Neural cell (in vitro differentiated cells): ENCODE data around the gene ZNF860. TPM values are rescaled to one million over a fixed set of nuclear protein-coding genes. Genes with fewer than 3 reads are reported as not detected.

Source experiments
- H2AFZ ChIP-seq: fragments of 200-600, 300-800 bp; sonication (generic), shearing (Covaris generic); 2 replicates; pipeline ENCODE4 v1.6.0; 2014; ENCODE audit warnings: low read depth, mild to moderate bottlenecking, antibody characterized with exemption, low read length, moderate library complexity
- H3F3A ChIP-seq: fragments of 200-600 bp; shearing (Covaris generic); 2 replicates; pipeline ENCODE4 v1.6.1; 2016; ENCODE audit warnings: mild to moderate bottlenecking, moderate library complexity, mixed read lengths, antibody characterized with exemption, low read length; ENCODE audit not compliant: insufficient read depth, poor library complexity, severe bottlenecking
- H3K27ac ChIP-seq: fragments of 200-600, 300-800 bp; sonication (generic), shearing (Covaris generic); 2 replicates; pipeline ENCODE4 v1.5.1; 2014; ENCODE audit warnings: mild to moderate bottlenecking, low read length, moderate library complexity
- H3K27me3 ChIP-seq: fragments of 300-800, 200-600 bp; sonication (generic), shearing (Covaris generic); 2 replicates; pipeline ENCODE4 v1.6.0; 2014; ENCODE audit warnings: mild to moderate bottlenecking, low read depth, low read length, moderate library complexity; ENCODE audit not compliant: insufficient read depth
- H3K36me3 ChIP-seq: fragments of 300-800, 200-600 bp; sonication (generic), shearing (Covaris generic); 2 replicates; pipeline ENCODE4 v1.5.1; 2014; ENCODE audit warnings: mild to moderate bottlenecking, antibody characterized with exemption, low read length, moderate library complexity; ENCODE audit not compliant: insufficient read depth
- H3K4me2 ChIP-seq: fragments of 300-800, 200-600 bp; sonication (generic), shearing (Covaris generic); 2 replicates; pipeline ENCODE4 v1.6.0; 2014; ENCODE audit warnings: mild to moderate bottlenecking, low read length
- H3K4me3 ChIP-seq: fragments of 300-800, 200-600 bp; sonication (generic), shearing (Covaris generic); 2 replicates; pipeline ENCODE4 v1.5.1; 2014; ENCODE audit warnings: mild to moderate bottlenecking, low read length, moderate library complexity
- H3K79me2 ChIP-seq: fragments of 200-600 bp; shearing (Covaris generic); replicated peaks from 2 replicates; pipeline ENCODE4 v1.6.0; 2014; ENCODE audit warnings: mild to moderate bottlenecking, low read length, moderate library complexity; ENCODE audit not compliant: insufficient read depth
- H3K9ac ChIP-seq: fragments of 300-800, 200-600 bp; sonication (generic), shearing (Covaris generic); 2 replicates; pipeline ENCODE4 v1.6.1; 2016; ENCODE audit warnings: mild to moderate bottlenecking, low read length, mixed read lengths
- H3K9me2 ChIP-seq: fragments of 200-600 bp; shearing (Covaris generic); 2 replicates; pipeline ENCODE4 v1.6.1; 2016; ENCODE audit warnings: mild to moderate bottlenecking, low read length, mixed read lengths; ENCODE audit not compliant: insufficient read depth
- H3K9me3 ChIP-seq: fragments of 200-600, 300-800 bp; sonication (generic), shearing (Covaris generic); 2 replicates; pipeline ENCODE4 v1.6.1; 2016; ENCODE audit warnings: mild to moderate bottlenecking, mixed run types, low read length, moderate library complexity, mixed read lengths
- H4K20me1 ChIP-seq: fragments of 200-600 bp; shearing (Covaris generic); 2 replicates; pipeline ENCODE4 v1.6.1; 2016; ENCODE audit warnings: mild to moderate bottlenecking, mixed run types; ENCODE audit not compliant: insufficient read depth
- CTCF ChIP-seq: fragments of 450-650 bp; IDR thresholded peaks from 2 replicates; pipeline ENCODE4 v1.5.1; 2014; ENCODE audit warnings: antibody characterized with exemption, mild to moderate bottlenecking, moderate library complexity; ENCODE audit not compliant: poor library complexity, severe bottlenecking
- EP300 ChIP-seq: fragments of 450-650 bp; conservative IDR thresholded peaks from 2 replicates; pipeline ENCODE4 v1.6.1; 2014; ENCODE audit warnings: antibody characterized with exemption, mild to moderate bottlenecking, moderate library complexity; ENCODE audit not compliant: poor library complexity, severe bottlenecking
- EZH2 ChIP-seq: fragments of 200-600, 300-800 bp; shearing (Covaris generic), sonication (generic); IDR thresholded peaks from 2 replicates; pipeline ENCODE4 v1.6.1; 2014; ENCODE audit warnings: antibody characterized with exemption, low read length, borderline replicate concordance, mild to moderate bottlenecking; ENCODE audit not compliant: insufficient read depth, poor library complexity, severe bottlenecking
- MXI1 ChIP-seq: fragments of 450-650 bp; conservative IDR thresholded peaks from 2 replicates; pipeline ENCODE4 v1.6.1; 2014; ENCODE audit warnings: antibody characterized with exemption, mild to moderate bottlenecking; ENCODE audit not compliant: poor library complexity, severe bottlenecking
- POLR2AphosphoS5 ChIP-seq: IDR thresholded peaks from 2 replicates; pipeline ENCODE4 v1.6.1; 2012
- RAD21 ChIP-seq: fragments of 450-650 bp; conservative IDR thresholded peaks from 2 replicates; pipeline ENCODE4 v1.6.1; 2014; ENCODE audit warnings: antibody characterized with exemption, mild to moderate bottlenecking, moderate library complexity
- REST ChIP-seq: IDR thresholded peaks from 2 replicates; pipeline ENCODE4 v1.6.1; 2012; ENCODE audit warnings: borderline replicate concordance
- SMC3 ChIP-seq: fragments of 450-650 bp; conservative IDR thresholded peaks from 2 replicates; pipeline ENCODE4 v1.6.1; 2014; ENCODE audit warnings: antibody characterized with exemption, mild to moderate bottlenecking, moderate library complexity; ENCODE audit not compliant: poor library complexity
- TAF1 ChIP-seq: IDR thresholded peaks from 2 replicates; pipeline ENCODE4 v1.6.1; 2012; ENCODE audit warnings: low read depth
- polyA plus RNA-seq: library from polyadenylated mRNA; depleted of rRNA; stranded (reverse); fragments of >200 nt; gene quantifications from 2 replicates; pipeline ENCODE4 v1.2.3, GENCODE V29; 2014

Gene ZNF860
- polyA plus RNA-seq, 1 donor from 2014 or later: 1.2 TPM

- Histone ChIP-seq H2AFZ (no peak overlapping the region), H3K79me2 (no peaks in the 10 kb centered on the region), H3K9me2 (no peaks in the 10 kb centered on the region), H3K9me3 (no peaks in the 10 kb centered on the region), H3K27ac (no peak overlapping the region), H3K27me3 (no peaks in the 10 kb centered on the region), H3K4me2 (no peak overlapping the region), H3K36me3 (no peaks in the 10 kb centered on the region), H4K20me1 (no peaks in the 10 kb centered on the region), H3K9ac (no peak overlapping the region), H3F3A (no peaks in the 10 kb centered on the region), H3K4me3 (no peak overlapping the region)
- no peak for TF ChIP-seq EZH2
- no peak for TF ChIP-seq TAF1
- TF ChIP-seq SMC3: no peak
- TF ChIP-seq POLR2AphosphoS5: no peak
- no peak for TF ChIP-seq MXI1
- TF ChIP-seq RAD21: no peak
- TF ChIP-seq EP300: no peak
- no peak for TF ChIP-seq REST
- TF ChIP-seq CTCF: no peak
Observed at GRCh38 chr3:31947162-31947561, 34.4 kb upstream of the ZNF860 start.

- Histone ChIP-seq H3K9me3 (no peaks in the 10 kb centered on the region), H3K9me2 (no peaks in the 10 kb centered on the region), H2AFZ (no peak overlapping the region), H4K20me1 (no peaks in the 10 kb centered on the region), H3K79me2 (no peaks in the 10 kb centered on the region), H3F3A (no peaks in the 10 kb centered on the region), H3K36me3 (no peaks in the 10 kb centered on the region), H3K4me2 (no peak overlapping the region), H3K27ac (no peak overlapping the region), H3K9ac (no peak overlapping the region), H3K4me3 (no peak overlapping the region), H3K27me3 (no peaks in the 10 kb centered on the region)
- TF ChIP-seq EZH2: no peak
- TF ChIP-seq SMC3: no peak
- TF ChIP-seq EP300: no peak
- no peak for TF ChIP-seq POLR2AphosphoS5
- TF ChIP-seq REST: no peak
- no peak for TF ChIP-seq MXI1
- TF ChIP-seq TAF1: no peak
- no peak for TF ChIP-seq RAD21
- no peak for TF ChIP-seq CTCF
Observed at GRCh38 chr3:31947671-31948091, 33.9 kb upstream of the ZNF860 start.
